K562 (cell line): ENCODE results near the gene TGM1.

Source experiments
- CBX5 ChIP-seq: IDR thresholded peaks from 2 replicates; pipeline ENCODE4 v1.6.1; 2014; ENCODE audit warnings: low read depth, borderline replicate concordance
- CHCHD3 ChIP-seq: fragments of 250-450 bp; sonication (Bioruptor Pico); IDR thresholded peaks from 2 replicates; pipeline ENCODE4 v2.1.2; 2022; ENCODE audit warnings: mild to moderate bottlenecking
- CTCF ChIP-seq, 3 experiments: IDR thresholded peaks in 2 of 3; conservative IDR thresholded peaks in 1 of 3; 2 replicates each; pipeline ENCODE4 v1.5.1; 2011 to 2012; ENCODE audit warnings: low read length in 3 of 3, mild to moderate bottlenecking in 3 of 3, control low read depth in 2 of 3, improper control_type of control experiment in 1 of 3, inconsistent platforms in 1 of 3, low read depth in 1 of 3, mixed read lengths in 1 of 3, moderate library complexity in 1 of 3; ENCODE audit not compliant: insufficient read depth in 2 of 3
- MAZ ChIP-seq, 2 experiments: fragments of 450-650 bp in 1 of 2; sonication (generic) in 1 of 2; formaldehyde crosslinking; IDR thresholded peaks in 1 of 2; conservative IDR thresholded peaks in 1 of 2; 2 replicates each; pipeline versions ENCODE4 v1.4.0 to v1.5.0; 2020; ENCODE audit warnings: mild to moderate bottlenecking in 1 of 2, missing genetic modification reagents in 1 of 2
- POLR2A ChIP-seq: fragments of 450-650 bp; conservative IDR thresholded peaks from 2 replicates; pipeline ENCODE4 v1.6.1; 2016
- RBM14 ChIP-seq: fragments of 200-400 bp; formaldehyde crosslinking; IDR thresholded peaks from 2 replicates; pipeline ENCODE4 v1.6.1; 2018; ENCODE audit warnings: low read depth, mild to moderate bottlenecking, low read length, moderate library complexity, borderline replicate concordance; ENCODE audit not compliant: insufficient read depth
- RFX5 ChIP-seq: IDR thresholded peaks from 2 replicates; pipeline ENCODE4 v1.6.1; 2011; ENCODE audit warnings: low read depth, mild to moderate bottlenecking, improper control_type of control experiment, low read length
- SIN3B ChIP-seq: fragments of 450-650 bp; IDR thresholded peaks from 2 replicates; pipeline ENCODE4 v1.6.1; 2017; ENCODE audit warnings: low read depth, mild to moderate bottlenecking, moderate library complexity
- TAF1 ChIP-seq: IDR thresholded peaks from 2 replicates; pipeline ENCODE4 v1.6.1; 2011; ENCODE audit warnings: mild to moderate bottlenecking, low read length, moderate library complexity; ENCODE audit not compliant: insufficient read depth, control insufficient read depth, severe bottlenecking; ENCODE audit errors: extremely low read depth
- ZNF253 ChIP-seq: fragments of 250-450 bp; sonication (Bioruptor Pico); conservative IDR thresholded peaks from 2 replicates; pipeline ENCODE4 v1.6.1; 2021; ENCODE audit warnings: mild to moderate bottlenecking

- no peak for TF ChIP-seq CHCHD3
- no peak for TF ChIP-seq SIN3B
- no peak for TF ChIP-seq RFX5
- no peak for TF ChIP-seq TAF1
- TF ChIP-seq POLR2A, result no peak
- TF ChIP-seq ZNF253 (CRISPR knock-in tag), result no peak
- no peak for TF ChIP-seq CBX5
- TF ChIP-seq RBM14, result no peak
- TF ChIP-seq MAZ (CRISPR knock-in tag; conservative IDR thresholded peaks at IDR 0.05 in 1 of 2, IDR thresholded peaks at IDR 0.05 in 1 of 2), result no peak
- no peak for TF ChIP-seq CTCF (IDR thresholded peaks at IDR 0.05 in 2 of 3, conservative IDR thresholded peaks at IDR 0.05 in 1 of 3; ENCODE audit: insufficient read depth in 2 of 3, low read depth in 1 of 3, low read length in 3 of 3)
Observed at GRCh38 chr14:24238123-24238522, 24.9 kb downstream of the TGM1 start.
